Anterior cingulate cortex (tissue), 58 donors: ENCODE results near the gene DOHH.
"Not testable (repeated sequence)": the region's sequence is repeated elsewhere in the genome, so short reads cannot be mapped to it uniquely, and the experiment has no call there.

Experiments
- DNase-seq, 58 donors: peaks; one replicate each; lab custom pipeline; 2025; lab: John Stamatoyannopoulos, UW

DOHH gene

GRCh38 chr19:3521104-3521445 lies 20.6 kb upstream of the DOHH start:
- no peak for DNase-seq

GRCh38 chr19:3520166-3521103 lies 20.0 kb upstream of the DOHH start:
- no peak for DNase-seq

- no peak for DNase-seq
Observed at GRCh38 chr19:3519126-3519525, 18.7 kb upstream of the DOHH start.

- DNase-seq: no peak
Observed at GRCh38 chr19:3518659-3519058, 18.2 kb upstream of the DOHH start.

- no peak for DNase-seq
Observed at GRCh38 chr19:3518255-3518654, 17.8 kb upstream of the DOHH start.

- DNase-seq: no peak
Observed at GRCh38 chr19:3517638-3518037, 17.2 kb upstream of the DOHH start.

- peak in 8 of 58 donors; percentile 8 to 51 (median 23) for DNase-seq
Observed at GRCh38 chr19:3516675-3517207, 16.3 kb upstream of the DOHH start.

GRCh38 chr19:3515891-3516422 lies 15.5 kb upstream of the DOHH start:
- peak in 11 of 58 donors; percentile 12 to 57 (median 25) for DNase-seq

- DNase-seq: no peak
Observed at GRCh38 chr19:3514930-3515329, 14.5 kb upstream of the DOHH start.

- DNase-seq: peak in 1 of 58 donors; percentile 42
Observed at GRCh38 chr19:3513229-3514140, 13.0 kb upstream of the DOHH start.

GRCh38 chr19:3512562-3513228 lies 12.2 kb upstream of the DOHH start:
- DNase-seq: peak in 10 of 58 donors; percentile 18 to 42 (median 28)

- DNase-seq: no peak
Observed at GRCh38 chr19:3511506-3512251, 11.2 kb upstream of the DOHH start.

- no peak for DNase-seq
Observed at GRCh38 chr19:3510727-3511126, 10.3 kb upstream of the DOHH start.

- peak in 1 of 58 donors; percentile 15 for DNase-seq
Observed at GRCh38 chr19:3509566-3509989, 9.1 kb upstream of the DOHH start.

- no peak for DNase-seq
Observed at GRCh38 chr19:3508771-3509535, 8.5 kb upstream of the DOHH start.

GRCh38 chr19:3508121-3508661 lies 7.7 kb upstream of the DOHH start:
- DNase-seq: not testable (repeated sequence)

GRCh38 chr19:3507371-3508120 lies 7.1 kb upstream of the DOHH start:
- peak in 12 of 58 donors; percentile 7 to 46 (median 25) for DNase-seq
